C4-2B (cell line): ENCODE measurements around the gene CCNI2.

Source experiments
- CTCF ChIP-seq: fragments of 450-650 bp; conservative IDR thresholded peaks from 2 replicates; pipeline ENCODE4 v1.5.1; 2017; ENCODE audit warnings: mild to moderate bottlenecking
- ZFX ChIP-seq: fragments of 450-650 bp; IDR thresholded peaks from 2 replicates; pipeline ENCODE4 v1.6.1; 2017

DNA sequence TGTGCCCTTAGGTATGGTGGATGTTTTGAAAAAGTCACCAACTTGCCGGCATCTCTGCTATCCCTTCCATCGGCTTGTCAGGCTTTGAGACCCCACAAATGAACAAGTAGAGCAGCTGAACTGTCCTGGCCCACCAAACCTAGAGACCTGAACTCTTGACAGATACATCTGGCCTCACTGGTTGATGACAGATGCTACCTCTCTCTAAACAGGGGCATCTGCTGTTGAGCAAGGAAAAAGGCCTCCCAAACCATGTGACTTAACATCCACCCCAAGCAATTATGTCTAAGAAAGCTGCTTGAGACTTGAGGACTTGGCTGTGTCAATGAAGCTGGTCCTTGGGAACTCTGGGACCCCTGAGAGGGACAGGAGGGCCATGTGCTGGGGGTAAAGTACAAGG is 2.3 kb downstream of the CCNI2 start:
- TF ChIP-seq CTCF (no peak), ZFX (no peak)
